GM13977 (cell line): ENCODE results near the gene PRKCA.

Experiments used
- DNase-seq: peaks from one replicate; pipeline ENCODE4 v3.0.0; 2012; ENCODE audit warnings: low spot score
- in situ Hi-C: fragments of 300-500 bp; cut with MboI; formaldehyde crosslinking; loops from one replicate; pipeline ENCODE4 v1.12.0; 2022; ENCODE audit warnings: low sequenced_read_pairs, low pct_unique_long_range_greater_than_20kb, mixed read lengths, inconsistent platforms; ENCODE audit not compliant: unreplicated experiment
- TF ChIP-seq, protein P1 (sequence below): IDR thresholded peaks from 2 replicates; pipeline ENCODE4 v1.5.1; 2012; ENCODE audit warnings: mild to moderate bottlenecking, control low read depth; ENCODE audit not compliant: insufficient read depth; ENCODE audit errors: extremely low read depth, missing control alignments

PRKCA gene

DNA sequence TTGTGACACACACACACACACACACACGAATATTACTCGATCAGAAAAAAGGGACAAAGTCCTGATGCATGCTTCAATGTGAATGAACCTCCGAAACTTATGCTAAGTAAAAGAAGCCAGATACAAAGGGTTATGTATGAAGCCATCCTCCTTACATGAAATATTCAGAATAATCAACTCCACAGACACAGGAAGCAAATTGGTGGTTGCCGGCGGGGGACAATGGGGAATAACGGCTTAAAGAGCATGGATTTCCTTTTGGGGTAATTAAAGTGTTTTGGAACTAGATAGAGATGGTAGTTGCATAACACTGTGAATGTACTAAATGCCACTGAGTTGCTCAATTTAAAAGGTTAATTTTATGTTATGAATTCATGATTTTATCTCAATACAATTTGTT is 524.4 kb downstream of the PRKCA start:
- in situ Hi-C loops = no loop called here
- no peak for DNase-seq
- TF ChIP-seq, protein P1, sequence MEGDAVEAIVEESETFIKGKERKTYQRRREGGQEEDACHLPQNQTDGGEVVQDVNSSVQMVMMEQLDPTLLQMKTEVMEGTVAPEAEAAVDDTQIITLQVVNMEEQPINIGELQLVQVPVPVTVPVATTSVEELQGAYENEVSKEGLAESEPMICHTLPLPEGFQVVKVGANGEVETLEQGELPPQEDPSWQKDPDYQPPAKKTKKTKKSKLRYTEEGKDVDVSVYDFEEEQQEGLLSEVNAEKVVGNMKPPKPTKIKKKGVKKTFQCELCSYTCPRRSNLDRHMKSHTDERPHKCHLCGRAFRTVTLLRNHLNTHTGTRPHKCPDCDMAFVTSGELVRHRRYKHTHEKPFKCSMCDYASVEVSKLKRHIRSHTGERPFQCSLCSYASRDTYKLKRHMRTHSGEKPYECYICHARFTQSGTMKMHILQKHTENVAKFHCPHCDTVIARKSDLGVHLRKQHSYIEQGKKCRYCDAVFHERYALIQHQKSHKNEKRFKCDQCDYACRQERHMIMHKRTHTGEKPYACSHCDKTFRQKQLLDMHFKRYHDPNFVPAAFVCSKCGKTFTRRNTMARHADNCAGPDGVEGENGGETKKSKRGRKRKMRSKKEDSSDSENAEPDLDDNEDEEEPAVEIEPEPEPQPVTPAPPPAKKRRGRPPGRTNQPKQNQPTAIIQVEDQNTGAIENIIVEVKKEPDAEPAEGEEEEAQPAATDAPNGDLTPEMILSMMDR = no peak

DNA sequence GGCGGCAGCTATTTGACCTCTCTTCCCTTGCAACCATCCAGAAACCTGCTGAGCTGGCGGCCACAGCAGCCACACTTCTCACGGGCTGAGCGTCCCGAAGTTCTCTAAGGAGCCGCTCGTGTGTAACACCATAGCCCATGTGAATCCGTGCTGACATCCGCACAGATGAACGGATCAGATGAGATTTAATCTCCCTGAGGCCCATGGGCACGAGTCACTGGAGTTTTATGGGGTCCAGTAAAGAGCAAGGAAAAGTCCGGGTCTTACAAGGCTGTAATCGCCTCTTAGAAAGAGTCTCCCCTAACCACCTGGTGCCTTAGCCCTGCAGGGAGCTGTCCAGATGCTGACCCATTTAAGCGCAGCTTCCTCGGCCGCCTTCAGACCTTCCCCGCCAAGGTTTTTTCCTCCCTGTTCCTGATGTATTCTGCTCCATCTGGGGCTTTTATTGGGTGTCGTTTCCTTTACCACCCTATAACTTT is 527.0 kb downstream of the PRKCA start:
- in situ Hi-C loops = no loop called here
- peak; percentile 50 for DNase-seq
- TF ChIP-seq, protein P1 = no peak

DNA sequence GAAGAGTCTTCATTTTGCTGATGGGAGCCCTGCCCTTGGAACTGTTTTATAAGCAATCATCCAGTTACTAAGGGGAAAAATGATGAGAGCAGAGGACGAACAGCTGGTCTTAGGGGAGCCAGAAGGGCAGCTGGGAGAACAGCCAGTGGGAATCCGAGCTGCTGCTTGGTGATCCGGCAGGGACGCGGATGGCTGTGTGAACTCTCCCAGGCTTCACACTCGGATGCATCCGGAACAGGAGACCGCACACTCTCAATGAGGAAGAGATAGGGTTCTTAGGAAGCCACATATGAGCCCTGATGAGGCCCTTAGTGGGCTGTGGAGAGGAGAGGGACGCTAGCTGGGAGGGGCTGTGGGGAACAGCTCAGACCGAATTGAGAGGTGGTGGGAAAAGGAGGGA is 527.5 kb downstream of the PRKCA start:
- in situ Hi-C loops = no loop called here
- TF ChIP-seq, protein P1 = no peak
- no peak for DNase-seq

DNA sequence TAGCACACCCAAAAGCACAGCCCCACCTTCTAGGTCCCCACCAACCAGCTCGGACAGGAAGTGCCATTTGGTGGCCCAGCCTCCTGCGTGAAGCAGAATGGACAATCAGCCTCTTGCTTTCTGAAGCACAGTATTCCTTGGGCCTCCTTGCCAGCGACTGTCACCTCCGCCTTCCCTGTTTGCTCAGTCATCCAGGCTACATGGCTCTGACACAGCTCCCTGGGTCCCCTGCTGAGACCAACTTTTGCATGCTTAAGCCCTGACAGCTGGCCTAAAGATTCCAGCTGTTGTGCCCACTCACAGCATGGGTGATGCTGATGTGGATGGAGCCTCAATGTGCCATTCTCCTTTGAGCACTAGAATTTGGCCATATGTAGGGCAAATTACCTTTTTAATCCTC is 528.0 kb downstream of the PRKCA start:
- TF ChIP-seq, protein P1 = no peak
- in situ Hi-C loops = no loop called here
- no peak for DNase-seq

DNA sequence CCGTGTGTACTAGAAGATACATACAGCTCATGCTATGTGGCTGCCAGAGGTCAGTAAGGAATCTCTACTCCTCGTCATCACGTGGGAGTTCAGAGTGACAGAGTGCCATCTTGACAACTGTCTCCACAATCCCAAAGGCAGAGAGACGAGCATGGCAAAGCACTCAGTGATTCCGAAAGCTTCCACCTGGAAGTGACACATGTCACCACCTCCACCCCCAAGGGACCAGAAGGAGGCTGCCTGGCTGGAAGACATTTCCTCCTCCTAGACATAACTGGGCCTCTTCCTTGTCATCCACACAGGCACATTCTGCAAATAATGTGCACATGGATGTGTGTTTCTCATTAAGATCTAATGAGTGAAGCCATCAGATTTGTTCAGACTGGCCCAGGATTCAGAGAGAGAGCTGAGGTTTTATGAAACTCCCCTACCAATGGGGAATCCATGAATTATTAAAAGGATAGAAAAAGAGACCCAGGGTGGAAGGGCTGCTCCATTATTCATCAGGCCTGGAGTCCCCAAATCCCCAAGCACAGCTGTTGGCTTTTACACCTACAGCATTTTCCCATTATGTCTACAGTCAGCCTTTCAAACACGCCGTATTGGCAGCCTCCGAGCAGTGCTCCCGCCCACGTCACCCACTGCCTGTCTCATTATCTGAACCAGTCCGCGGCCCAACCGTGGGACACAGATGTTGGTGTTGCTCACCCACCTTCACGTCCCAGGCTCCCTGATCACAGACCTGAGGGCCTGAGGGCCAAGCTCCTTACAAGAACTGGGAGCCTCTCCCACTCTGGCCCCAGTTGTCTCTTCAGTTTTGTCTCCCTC is 529.2 kb downstream of the PRKCA start:
- no peak for DNase-seq
- in situ Hi-C loops = no loop called here
- TF ChIP-seq, protein P1 = no peak

DNA sequence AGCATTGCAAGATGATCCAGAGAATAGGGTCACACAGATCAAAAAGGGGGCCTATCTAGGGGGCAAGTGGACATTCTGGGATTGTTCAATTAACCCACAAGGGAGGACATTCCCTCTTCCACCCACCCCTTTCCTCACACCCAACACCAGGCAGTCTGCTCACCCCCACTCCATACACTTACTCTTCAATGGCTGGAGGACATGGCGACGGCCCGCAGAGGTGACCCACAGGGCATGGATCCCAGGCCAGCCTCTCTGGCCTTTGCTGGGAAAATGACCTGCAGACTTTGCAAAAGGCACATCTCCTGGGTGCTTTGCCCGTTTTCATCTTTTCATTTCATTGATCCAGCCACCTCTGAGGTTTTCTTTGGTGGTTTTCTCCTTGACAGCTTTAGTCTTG is 530.8 kb downstream of the PRKCA start:
- no peak for DNase-seq
- TF ChIP-seq, protein P1 = no peak
- in situ Hi-C loops = no loop called here
